ENCODE measurements around the gene RBM38.
A peak's percentile ranks its signal among the peaks of the same experiment; 100 is the strongest.
"Not testable (repeated sequence)": the region's sequence is repeated elsewhere in the genome, so short reads cannot be mapped to it uniquely, and the experiment has no call there.

RBM38 gene

DNA sequence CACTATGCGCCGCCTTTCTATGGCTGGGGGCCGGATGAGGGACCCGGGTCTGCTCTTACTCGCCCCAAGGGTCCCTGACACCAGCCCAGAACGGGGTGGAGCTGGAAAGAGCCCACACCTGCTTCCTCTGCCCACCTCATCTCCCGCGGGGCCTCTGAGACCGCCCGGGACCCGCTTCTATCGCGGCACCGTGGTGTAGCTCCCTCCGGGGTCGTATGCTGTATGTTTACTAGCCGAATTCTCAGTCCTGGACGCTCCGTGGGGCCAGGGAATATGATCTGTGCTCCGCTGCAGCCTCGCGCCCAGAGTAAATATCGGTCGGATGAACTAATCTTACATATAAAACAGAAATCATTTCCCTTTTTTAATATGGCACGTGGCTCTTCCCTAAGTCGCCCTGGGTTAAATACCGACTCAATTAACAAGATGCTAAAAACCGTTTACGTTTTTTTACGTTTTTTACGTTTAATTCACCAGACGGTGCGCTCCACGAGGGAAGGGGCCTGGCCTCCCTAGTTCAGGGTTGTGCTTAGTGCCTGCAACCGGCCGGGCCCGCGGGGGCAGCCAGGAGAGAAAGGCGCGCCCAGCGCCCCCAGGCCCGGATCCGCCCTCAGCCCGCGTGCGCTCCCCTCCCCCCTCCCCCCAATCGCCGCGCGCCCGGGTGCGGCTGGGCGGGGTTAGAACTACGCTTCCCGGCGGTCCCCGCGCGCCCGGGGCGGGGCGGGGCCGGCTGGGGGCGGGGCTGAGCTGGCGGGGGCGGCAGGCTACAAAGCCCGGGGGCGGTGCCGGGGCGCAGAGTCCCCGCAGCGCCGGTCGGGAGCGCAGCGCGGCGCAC is at the start of gene RBM38:
Gene RBM38 (plus strand): TSS at position 793 of the 835 bp plus-strand sequence. CDS start 186 bp downstream, outside the sequence.
- peak; percentile 67 for DNase-seq (ENCODE audit: low read depth)

DNA sequence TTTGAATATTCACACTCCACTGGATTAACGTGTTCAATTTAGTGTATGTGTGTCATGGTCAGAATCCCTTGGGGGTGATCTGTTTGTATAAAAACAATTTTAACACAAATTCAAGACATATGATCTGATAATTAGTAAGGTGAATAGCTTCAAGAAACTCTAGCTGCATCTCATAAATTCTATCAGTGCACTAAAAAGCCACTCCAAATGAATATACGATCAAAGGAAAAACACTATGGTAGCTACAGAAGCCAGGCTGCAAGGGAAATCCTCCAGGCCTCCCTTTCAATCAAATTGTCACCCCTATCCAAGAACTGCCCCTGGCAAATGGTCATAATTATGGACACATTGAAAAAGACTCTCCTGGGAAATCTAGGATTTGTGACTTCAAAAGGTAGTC is 49.5 kb upstream of the RBM38 start:
- no peak for DNase-seq (ENCODE audit: low read depth)

- DNase-seq (ENCODE audit: low read depth) = no peak
Measured at GRCh38 chr20:57342829-57343228, 48.4 kb upstream of the RBM38 start.

DNA sequence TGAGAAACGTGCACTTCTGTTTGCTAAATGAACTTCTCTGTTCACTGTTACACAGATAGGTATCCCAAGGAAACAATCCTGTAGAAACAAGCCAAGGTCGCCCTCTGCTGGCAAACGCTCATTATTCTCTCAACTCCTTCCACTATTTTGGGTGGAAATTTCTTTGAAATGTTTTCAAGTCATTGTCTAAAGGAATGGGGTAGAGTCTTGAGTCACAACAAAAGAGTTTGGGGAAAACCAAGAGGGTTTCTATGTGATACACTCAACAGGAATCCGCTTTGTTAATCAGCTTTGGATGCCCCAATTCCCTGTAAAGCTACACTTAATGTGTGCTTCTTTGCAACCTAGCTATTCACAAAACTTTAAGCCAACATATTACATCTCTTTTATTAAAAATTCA is 44.7 kb upstream of the RBM38 start:
- no peak for DNase-seq (ENCODE audit: low read depth)

- DNase-seq (ENCODE audit: low read depth) = no peak
Measured at GRCh38 chr20:57347393-57347792, 43.8 kb upstream of the RBM38 start.

DNA sequence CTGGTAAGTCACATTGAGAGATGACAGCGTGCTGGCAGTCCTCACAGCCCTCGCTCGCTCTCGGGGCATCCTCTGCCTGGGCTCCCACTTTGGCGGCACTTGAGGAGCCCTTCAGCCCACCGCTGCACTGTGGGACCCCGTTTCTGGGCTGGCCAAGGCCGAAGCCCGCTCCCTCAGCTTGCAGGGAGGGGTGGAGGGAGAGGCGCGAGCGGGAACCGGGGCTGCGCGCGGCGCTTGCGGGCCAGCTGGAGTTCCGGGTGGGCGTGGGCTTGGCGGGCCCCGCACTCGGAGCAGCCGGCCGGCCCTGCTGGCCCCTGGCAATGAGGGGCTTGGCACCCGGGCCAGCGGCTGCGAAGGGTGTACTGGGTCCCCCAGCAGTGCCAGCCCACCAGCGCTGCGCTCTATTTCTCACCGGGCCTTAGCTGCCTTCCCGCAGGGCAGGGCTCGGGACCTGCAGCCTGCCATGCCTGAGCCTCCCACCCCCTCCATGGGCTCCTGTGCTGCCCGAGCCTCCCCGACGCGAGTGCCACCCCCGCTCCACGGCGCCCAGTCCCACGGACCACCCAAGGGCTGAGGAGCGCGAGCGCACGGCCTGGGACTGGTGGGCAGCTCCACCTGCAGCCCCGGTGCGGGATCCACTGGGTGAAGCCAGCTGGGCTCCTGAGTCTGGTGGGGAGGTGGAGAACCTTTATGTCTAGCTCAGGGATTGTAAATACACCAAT is 42.8 kb upstream of the RBM38 start:
- DNase-seq (ENCODE audit: low read depth) = not testable (repeated sequence)

GRCh38 chr20:57348922-57349574 is 42.1 kb upstream of the RBM38 start:
- DNase-seq (ENCODE audit: low read depth) = not testable (repeated sequence)

DNA sequence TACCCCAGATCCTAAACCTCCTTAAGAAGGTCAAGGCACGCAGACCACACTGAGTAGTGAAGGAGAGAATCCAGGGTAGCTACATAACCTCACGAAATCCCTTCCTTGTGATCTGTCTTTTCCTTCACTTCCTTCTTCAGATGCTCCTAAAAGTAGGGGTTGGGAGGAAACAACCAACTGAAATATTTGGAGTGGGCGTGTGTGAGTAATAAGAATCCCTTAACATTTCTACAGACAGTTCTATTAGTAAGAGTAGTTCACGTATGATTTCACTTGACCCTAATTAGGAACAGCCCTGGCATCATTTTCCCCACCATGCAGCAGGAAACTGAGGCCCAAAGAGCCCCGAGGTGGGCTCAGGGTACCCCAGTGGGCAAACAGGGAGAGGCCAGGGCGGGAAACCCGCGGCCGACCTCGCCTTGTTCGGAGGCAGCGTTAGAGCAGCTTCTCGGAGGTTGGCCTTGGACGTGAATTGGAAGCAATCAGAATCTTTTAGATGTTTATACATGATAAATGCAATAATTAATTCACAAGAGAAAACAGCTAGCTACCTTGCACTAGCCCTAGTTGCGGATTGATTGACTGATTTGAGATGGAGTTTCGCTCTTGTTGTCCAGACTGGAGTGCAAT is 41.0 kb upstream of the RBM38 start:
- no peak for DNase-seq (ENCODE audit: low read depth)

GRCh38 chr20:57350726-57351041 is 40.5 kb upstream of the RBM38 start:
- not testable (repeated sequence) for DNase-seq (ENCODE audit: low read depth)

- DNase-seq (ENCODE audit: low read depth) = peak; percentile 83
Measured at GRCh38 chr20:57351042-57351783, 40.0 kb upstream of the RBM38 start, which contains the start of gene RAE1. Gene RAE1, plus strand, starts transcription at chr20:57351255. Its CDS starts 2,784 bp downstream, at chr20:57354039.

DNA sequence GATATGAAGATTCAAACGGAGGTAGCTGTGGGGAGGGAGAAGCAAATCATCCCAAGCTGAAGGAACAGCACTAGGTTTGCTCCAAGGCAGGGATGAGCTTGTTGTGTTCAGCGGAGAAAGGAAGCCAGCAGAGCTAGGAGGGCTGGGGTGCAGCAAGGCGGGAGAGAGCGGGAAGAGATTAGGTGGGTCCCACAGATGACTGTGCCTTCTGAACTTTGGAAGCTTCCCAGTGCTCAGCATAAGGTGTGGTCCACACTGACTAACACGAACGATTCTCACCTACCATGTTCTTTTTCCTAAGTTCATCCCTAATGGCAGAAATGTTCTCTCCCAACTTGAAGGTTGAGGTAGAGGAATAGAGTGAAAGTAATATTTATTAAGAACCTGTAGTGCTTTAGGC is 38.9 kb upstream of the RBM38 start:
- DNase-seq (ENCODE audit: low read depth) = no peak

GRCh38 chr20:57353351-57353750 is 37.8 kb upstream of the RBM38 start:
- DNase-seq (ENCODE audit: low read depth) = no peak

GRCh38 chr20:57361517-57361916 is 29.7 kb upstream of the RBM38 start:
- DNase-seq (ENCODE audit: low read depth) = no peak

DNA sequence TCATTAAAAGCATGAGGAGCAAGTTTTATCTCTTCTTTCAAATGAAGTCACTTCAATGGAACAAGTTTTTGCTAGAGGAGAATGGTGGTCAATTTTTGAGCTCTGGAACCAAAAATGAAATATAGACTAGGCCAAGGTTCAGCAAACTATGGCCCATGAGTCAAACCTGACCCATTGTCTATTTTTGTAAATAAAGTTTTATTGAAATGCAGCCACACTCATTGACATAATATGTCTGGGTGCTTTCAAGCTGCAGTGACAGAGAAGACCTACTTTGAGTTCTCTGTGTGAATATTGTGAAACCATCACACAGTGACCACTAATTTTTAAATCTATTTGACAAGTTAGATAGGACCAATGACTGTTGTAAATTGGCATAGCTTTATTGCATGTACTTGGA is 26.7 kb upstream of the RBM38 start:
- no peak for DNase-seq (ENCODE audit: low read depth)

DNA sequence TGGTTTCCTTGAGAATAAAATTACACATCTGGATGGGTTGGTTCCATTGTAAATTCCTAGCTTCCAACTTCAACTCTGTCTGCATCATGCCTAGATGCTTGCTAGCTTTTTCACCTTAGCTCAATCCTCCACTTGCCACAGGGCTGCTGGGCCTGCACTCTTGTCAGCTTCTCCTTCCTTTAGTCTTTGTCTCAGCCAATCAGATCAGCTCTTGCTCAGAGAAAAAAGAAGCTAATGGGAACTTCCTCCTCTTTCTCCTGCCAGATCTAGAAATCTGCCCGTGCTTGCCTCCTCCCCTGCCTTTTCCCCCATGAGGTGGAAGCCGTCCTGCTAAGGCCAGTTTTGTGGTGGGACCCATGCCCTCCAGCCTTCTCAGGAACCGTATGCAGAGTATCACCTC is 21.6 kb upstream of the RBM38 start:
- DNase-seq (ENCODE audit: low read depth) = no peak

- no peak for DNase-seq (ENCODE audit: low read depth)
Measured at GRCh38 chr20:57370316-57370715, 20.9 kb upstream of the RBM38 start.

- DNase-seq (ENCODE audit: low read depth) = no peak
Measured at GRCh38 chr20:57371363-57371762, 19.8 kb upstream of the RBM38 start.

- DNase-seq (ENCODE audit: low read depth) = no peak
Measured at GRCh38 chr20:57372157-57372556, 19.0 kb upstream of the RBM38 start.

DNA sequence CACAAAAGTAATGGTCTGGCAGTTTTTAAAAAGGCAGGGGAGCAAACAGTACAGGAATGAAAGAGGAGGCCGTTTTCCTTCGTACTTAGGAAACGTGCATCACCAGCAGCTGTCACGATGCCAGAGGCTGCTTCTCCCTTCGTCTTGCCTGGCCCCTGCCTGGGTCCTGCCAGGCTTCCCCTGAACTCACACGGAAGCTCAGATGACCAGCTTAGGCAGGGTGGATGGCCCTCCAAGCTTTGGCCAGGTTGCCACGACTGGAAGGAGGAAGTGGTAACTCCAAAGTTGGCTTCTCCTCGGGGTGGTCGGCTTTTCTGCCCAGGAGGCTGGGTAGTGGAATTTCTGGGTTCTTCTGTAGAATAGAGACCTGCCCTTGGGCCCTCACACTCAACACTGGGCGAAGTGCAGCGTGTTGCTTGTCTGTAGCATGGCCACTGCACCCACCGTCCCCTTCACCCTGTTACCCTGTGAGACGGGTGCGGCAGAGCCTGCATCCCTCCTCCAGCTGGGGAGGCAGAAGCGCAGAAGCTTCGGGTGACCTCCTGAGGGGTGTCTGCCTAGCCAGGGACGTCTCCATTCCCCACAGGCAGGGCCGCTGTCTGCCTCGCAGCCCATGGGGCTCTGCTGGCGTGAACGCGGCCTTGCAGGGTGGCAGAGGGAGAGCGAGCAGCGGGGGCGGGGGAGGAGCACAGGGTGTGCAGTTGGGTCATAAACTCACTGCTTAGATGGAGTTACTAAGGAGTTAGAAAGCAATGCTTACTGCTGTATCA is 18.4 kb upstream of the RBM38 start:
- DNase-seq (ENCODE audit: low read depth) = no peak

DNA sequence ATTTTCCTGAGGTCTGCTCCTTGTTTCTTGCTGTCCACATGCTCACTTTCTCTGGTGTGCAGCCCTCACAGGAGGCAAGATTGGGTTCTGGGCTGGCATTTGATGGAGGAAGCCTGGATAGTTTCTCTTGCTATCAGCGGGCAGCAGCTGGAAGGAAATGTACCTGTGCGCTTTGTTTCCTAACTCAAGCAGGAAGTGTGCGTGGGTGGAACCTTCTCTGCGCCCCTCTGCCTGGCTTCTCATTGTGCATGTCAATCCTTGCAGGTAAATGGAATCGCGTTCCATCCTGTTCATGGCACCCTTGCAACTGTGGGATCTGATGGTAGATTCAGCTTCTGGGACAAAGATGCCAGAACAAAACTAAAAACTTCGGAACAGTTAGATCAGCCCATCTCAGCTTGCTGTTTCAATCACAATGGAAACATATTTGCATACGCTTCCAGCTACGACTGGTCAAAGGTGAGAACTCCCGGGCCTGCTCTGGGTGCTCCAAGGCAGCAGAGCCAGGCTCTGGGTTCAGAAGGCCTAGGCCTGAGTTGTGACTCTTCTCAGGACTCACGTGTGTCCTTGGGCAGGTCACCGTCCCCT is 16.8 kb upstream of the RBM38 start:
- no peak for DNase-seq (ENCODE audit: low read depth)

Data from stimulated activated CD8-positive, alpha-beta memory T cell treated with anti-CD3 and anti-CD28 coated beads, Interleukin-12 subunit alpha, Interleukin-12 subunit beta, amount 100 ng/mL, for 4 hours (primary cell).